Loucy (cell line): ENCODE data around the gene MACROD2.

Source experiments
- H2AFZ ChIP-seq: fragments of 200-600 bp; sonication (generic); 2 replicates; pipeline ENCODE4 v1.6.0; 2016; ENCODE audit warnings: antibody characterized with exemption, mild to moderate bottlenecking, low read length, moderate library complexity
- H3F3A ChIP-seq: fragments of 200-600 bp; 2 replicates; pipeline ENCODE4 v1.6.0; 2016; ENCODE audit warnings: antibody characterized with exemption, low read depth, mild to moderate bottlenecking
- H3K27me3 ChIP-seq: fragments of 200-600 bp; sonication (generic); 2 replicates; pipeline ENCODE4 v1.6.1; 2014; ENCODE audit warnings: low read length, mild to moderate bottlenecking; ENCODE audit not compliant: insufficient read depth, poor library complexity, severe bottlenecking
- H3K36me3 ChIP-seq: fragments of 200-600 bp; sonication (generic); 2 replicates; pipeline ENCODE4 v1.6.1; 2016; ENCODE audit warnings: low read length; ENCODE audit not compliant: insufficient read depth
- H3K4me1 ChIP-seq: fragments of 200-600 bp; sonication (generic); 2 replicates; pipeline ENCODE4 v1.5.1; 2014; ENCODE audit warnings: low read length, mild to moderate bottlenecking; ENCODE audit not compliant: insufficient read depth, poor library complexity, severe bottlenecking
- H3K4me2 ChIP-seq: fragments of 200-600 bp; sonication (generic); 2 replicates; pipeline ENCODE4 v1.6.0; 2014; ENCODE audit warnings: antibody characterized with exemption, low read length, low read depth, mild to moderate bottlenecking; ENCODE audit not compliant: poor library complexity, severe bottlenecking
- H3K4me3 ChIP-seq: fragments of 200-600 bp; sonication (generic); 2 replicates; pipeline ENCODE4 v1.5.1; 2014; ENCODE audit warnings: low read length, mild to moderate bottlenecking, mixed read lengths; ENCODE audit not compliant: poor library complexity, severe bottlenecking
- H3K79me2 ChIP-seq: fragments of 200-600 bp; sonication (generic); 2 replicates; pipeline ENCODE4 v1.6.1; 2014; ENCODE audit warnings: low read length; ENCODE audit not compliant: insufficient read depth
- H3K9ac ChIP-seq: fragments of 200-600 bp; sonication (generic); 2 replicates; pipeline ENCODE4 v1.6.0; 2014; ENCODE audit warnings: mild to moderate bottlenecking, low read depth, low read length, moderate library complexity; ENCODE audit not compliant: poor library complexity, severe bottlenecking
- H3K9me2 ChIP-seq: fragments of 200-600 bp; sonication (generic); replicated peaks from 2 replicates; pipeline ENCODE4 v1.6.1; 2016; ENCODE audit warnings: low read depth, low read length, mixed read lengths
- H3K9me3 ChIP-seq: fragments of 200-600 bp; sonication (generic); 2 replicates; pipeline ENCODE4 v1.6.1; 2014; ENCODE audit warnings: mild to moderate bottlenecking, antibody characterized with exemption, low read length, low read depth; ENCODE audit not compliant: insufficient read depth
- H4K20me1 ChIP-seq: fragments of 200-600 bp; sonication (generic); 2 replicates; pipeline ENCODE4 v1.6.0; 2014; ENCODE audit warnings: antibody characterized with exemption, low read length, mild to moderate bottlenecking; ENCODE audit not compliant: insufficient read depth, poor library complexity, severe bottlenecking
- CTCF ChIP-seq: fragments of 200-600 bp; sonication (generic); conservative IDR thresholded peaks from 2 replicates; pipeline ENCODE4 v1.5.1; 2014; ENCODE audit warnings: mild to moderate bottlenecking, antibody characterized with exemption, low read length
- EZH2phosphoT487 ChIP-seq: fragments of 200-600 bp; IDR thresholded peaks from 2 replicates; pipeline ENCODE4 v1.6.1; 2018; ENCODE audit warnings: antibody characterized with exemption, mild to moderate bottlenecking, moderate library complexity, borderline replicate concordance

Gene MACROD2

DNA sequence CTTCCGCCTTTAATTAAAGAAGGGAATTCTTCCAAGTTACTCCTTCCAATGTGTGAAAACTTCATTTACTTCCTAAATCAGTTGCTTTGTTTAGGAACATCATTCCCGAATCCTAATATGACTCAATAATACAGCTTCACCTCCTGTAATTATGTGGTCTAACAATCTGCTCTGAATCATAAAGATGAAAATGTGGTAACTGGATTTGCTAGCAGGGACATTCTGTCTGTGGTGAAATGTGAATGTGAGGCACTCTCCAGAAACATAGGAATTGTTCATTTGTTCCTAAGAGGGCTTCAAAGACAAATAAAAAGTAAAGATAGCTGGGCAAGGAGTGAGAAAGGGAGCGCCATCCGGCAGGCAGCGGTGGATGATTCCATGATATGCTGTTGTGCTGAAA lies 1899.8 kb downstream of the MACROD2 start:
- H4K20me1 ChIP-seq: no peaks in the 10 kb centered on the region
- H3K9ac ChIP-seq: no peak overlapping the region
- peaks cover 3% of the 10 kb centered on the region for H3K4me1 ChIP-seq
- H3K9me2 ChIP-seq: no peaks in the 10 kb centered on the region
- H2AFZ ChIP-seq: no peak overlapping the region
- no peak overlapping the region for H3K4me2 ChIP-seq
- no peaks in the 10 kb centered on the region for H3K79me2 ChIP-seq
- H3K4me3 ChIP-seq: no peak overlapping the region
- no peaks in the 10 kb centered on the region for H3F3A ChIP-seq
- H3K27me3 ChIP-seq: no peaks in the 10 kb centered on the region
- no peaks in the 10 kb centered on the region for H3K9me3 ChIP-seq
- TF ChIP-seq EZH2phosphoT487 (no peak), CTCF (no peak)
- no peaks in the 10 kb centered on the region for H3K36me3 ChIP-seq

- no peaks in the 10 kb centered on the region for H4K20me1 ChIP-seq
- H3K4me3 ChIP-seq: no peak overlapping the region
- no peak overlapping the region for H3K9ac ChIP-seq
- no peaks in the 10 kb centered on the region for H3K9me2 ChIP-seq
- peaks cover 3% of the 10 kb centered on the region for H3K4me1 ChIP-seq
- no peaks in the 10 kb centered on the region for H3K79me2 ChIP-seq
- H2AFZ ChIP-seq: no peak overlapping the region
- no peak overlapping the region for H3K4me2 ChIP-seq
- no peaks in the 10 kb centered on the region for H3K9me3 ChIP-seq
- H3F3A ChIP-seq: no peaks in the 10 kb centered on the region
- H3K27me3 ChIP-seq: no peaks in the 10 kb centered on the region
- no peak for TF ChIP-seq CTCF
- no peak for TF ChIP-seq EZH2phosphoT487
- H3K36me3 ChIP-seq: no peaks in the 10 kb centered on the region
Measured at GRCh38 chr20:15895560-15896084, 1900.3 kb downstream of the MACROD2 start.

DNA sequence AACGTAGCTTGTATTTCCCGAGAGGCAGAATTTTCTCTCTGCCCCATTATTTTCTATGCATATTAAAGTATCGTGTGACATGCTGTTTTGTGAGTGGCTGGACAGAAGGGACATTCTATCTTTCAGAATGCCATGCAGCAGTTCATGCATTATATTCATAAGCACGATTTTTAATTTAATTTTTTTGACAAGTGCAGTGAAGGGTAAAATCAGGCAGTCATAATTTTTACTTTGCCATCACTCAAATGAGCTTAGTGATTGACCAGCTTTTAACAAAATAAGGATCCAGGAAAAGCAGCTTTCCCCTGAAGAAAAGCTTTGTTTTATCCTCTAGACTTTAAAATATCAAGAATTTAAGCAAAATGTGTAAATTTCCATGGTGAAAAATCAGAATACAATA lies 1904.7 kb downstream of the MACROD2 start:
- H4K20me1 ChIP-seq: no peaks in the 10 kb centered on the region
- no peak overlapping the region for H3K4me3 ChIP-seq
- H3K4me1 ChIP-seq: peaks cover 3% of the 10 kb centered on the region
- H3K9me3 ChIP-seq: no peaks in the 10 kb centered on the region
- H3K4me2 ChIP-seq: no peak overlapping the region
- H2AFZ ChIP-seq: no peak overlapping the region
- TF ChIP-seq EZH2phosphoT487: no peak
- TF ChIP-seq CTCF: no peak
- H3K27me3 ChIP-seq: no peaks in the 10 kb centered on the region
- no peaks in the 10 kb centered on the region for H3K79me2 ChIP-seq
- H3K36me3 ChIP-seq: no peaks in the 10 kb centered on the region
- H3F3A ChIP-seq: no peaks in the 10 kb centered on the region
- no peaks in the 10 kb centered on the region for H3K9me2 ChIP-seq
- no peak overlapping the region for H3K9ac ChIP-seq
